H1 (cell line): Measurements from ENCODE around the gene OR10C1. TPM values are rescaled to one million over a fixed set of nuclear protein-coding genes. Genes with fewer than 3 reads are reported as not detected.

Source experiments
- CTCF ChIA-PET: fragments of 300-600 bp; sonication (Branson Sonifier 250); formaldehyde crosslinking; loops from one replicate; lab custom pipeline; 2021; ENCODE audit not compliant: partially characterized antibody; lab: Charles Lee
- POLR2A ChIA-PET: fragments of 300-600 bp; sonication (Branson Sonifier 250); formaldehyde crosslinking; loops from one replicate; lab custom pipeline; 2021; ENCODE audit warnings: inconsistent platforms; ENCODE audit not compliant: partially characterized antibody; lab: Charles Lee
- DNase-seq, 2 experiments: peaks; one replicate each; pipeline versions ENCODE4 v3.0.0 to v3.0.0-alpha.2; 2010 to 2022; ENCODE audit warnings: low spot score in 2 of 2, low read depth in 1 of 2, mixed read lengths in 1 of 2
- FAIRE-seq: peaks from 2 replicates; lab custom pipeline; 2011; peaks lifted over from hg19 to GRCh38; lab: Jason Lieb, UNC
- H2AFZ ChIP-seq: 2 replicates; pipeline ENCODE4 v1.8.1; 2012; ENCODE audit warnings: low read length, inconsistent platforms
- H2AK5ac ChIP-seq: 2 replicates; pipeline ENCODE4 v1.6.1; 2013; ENCODE audit warnings: low read depth, low read length
- H2BK120ac ChIP-seq: replicated peaks from 2 replicates; pipeline ENCODE3; 2013; ENCODE audit warnings: low read depth, low read length, inconsistent platforms
- H2BK12ac ChIP-seq: 2 replicates; pipeline ENCODE4 v1.6.1; 2013; ENCODE audit warnings: low read depth, low read length
- H2BK15ac ChIP-seq: 2 replicates; pipeline ENCODE4 v1.6.1; 2013; ENCODE audit warnings: low read length
- H2BK20ac ChIP-seq: 2 replicates; pipeline ENCODE4 v1.6.1; 2013; ENCODE audit warnings: low read length
- H2BK5ac ChIP-seq: 2 replicates; pipeline ENCODE4 v1.6.1; 2013; ENCODE audit warnings: low read depth, low read length
- H3K14ac ChIP-seq: 2 replicates; pipeline ENCODE4 v1.6.1; 2013; ENCODE audit warnings: inconsistent platforms; ENCODE audit not compliant: insufficient read length
- H3K18ac ChIP-seq: 2 replicates; pipeline ENCODE4 v1.6.1; 2013; ENCODE audit warnings: low read length; ENCODE audit errors: extremely low read depth
- H3K23ac ChIP-seq: 2 replicates; pipeline ENCODE4 v1.6.1; 2013; ENCODE audit warnings: inconsistent platforms; ENCODE audit not compliant: insufficient read length
- H3K23me2 ChIP-seq: 2 replicates; pipeline ENCODE4 v1.6.1; 2013; ENCODE audit warnings: low read depth, low read length
- H3K27ac ChIP-seq: 2 replicates; pipeline ENCODE4 v1.6.1; 2011; ENCODE audit warnings: low read depth, low read length, inconsistent platforms
- H3K27me3 ChIP-seq, 4 experiments: replicated peaks in 1 of 4; 1 replicate in 1 of 4; 2 replicates in 3 of 4; pipeline versions ENCODE4 v1.6.1 to v1.8.1; 2011 to 2013; ENCODE audit warnings: low read length in 3 of 4, mild to moderate bottlenecking in 3 of 4, inconsistent platforms in 2 of 4, mixed read lengths in 2 of 4, moderate library complexity in 1 of 4; ENCODE audit not compliant: control insufficient read depth in 3 of 4, insufficient read depth in 3 of 4; ENCODE audit errors: extremely low read depth in 1 of 4
- H3K36me3 ChIP-seq, 4 experiments: 2 replicates each; pipeline versions ENCODE4 v1.6.1 to v1.8.1; 2011 to 2013; ENCODE audit warnings: mild to moderate bottlenecking in 4 of 4, low read length in 3 of 4, moderate library complexity in 2 of 4, control low read depth in 1 of 4, inconsistent platforms in 1 of 4; ENCODE audit not compliant: insufficient read depth in 4 of 4, control insufficient read depth in 2 of 4
- H3K4ac ChIP-seq: replicated peaks from 2 replicates; pipeline ENCODE3; 2013; ENCODE audit warnings: low read length, low read depth, mixed read lengths, inconsistent platforms; ENCODE audit not compliant: insufficient read length
- H3K4me1 ChIP-seq, 4 experiments: replicated peaks in 1 of 4; 1 replicate in 1 of 4; 2 replicates in 3 of 4; pipeline versions ENCODE4 v1.6.1 to v1.8.1; 2011 to 2013; ENCODE audit warnings: low read length in 3 of 4, inconsistent platforms in 2 of 4, mixed read lengths in 1 of 4; ENCODE audit not compliant: insufficient read depth in 4 of 4, control insufficient read depth in 3 of 4
- H3K4me2 ChIP-seq, 2 experiments: 2 replicates each; pipeline versions ENCODE4 v1.6.1 to v1.8.1; 2011 to 2013; ENCODE audit warnings: low read depth in 2 of 2, low read length in 2 of 2, control low read depth in 1 of 2, inconsistent platforms in 1 of 2, mild to moderate bottlenecking in 1 of 2; ENCODE audit not compliant: insufficient read depth in 1 of 2
- H3K4me3 ChIP-seq, 4 experiments: fragments of 200-600, 300-600 bp in 1 of 4; sonication (generic), shearing (Covaris generic), sonication (Bioruptor Twin) in 1 of 4; 2 replicates each; pipeline versions ENCODE4 v1.5.1 to v1.8.1; 2011 to 2016; ENCODE audit warnings: low read length in 4 of 4, low read depth in 3 of 4, control low read depth in 2 of 4, inconsistent platforms in 2 of 4, mild to moderate bottlenecking in 2 of 4, mixed read lengths in 1 of 4, moderate library complexity in 1 of 4; ENCODE audit not compliant: insufficient read depth in 2 of 4; ENCODE audit errors: extremely low read depth in 1 of 4
- H3K56ac ChIP-seq: replicated peaks from 2 replicates; pipeline ENCODE3; 2013; ENCODE audit warnings: low read depth, mild to moderate bottlenecking, mixed read lengths, low read length, inconsistent platforms; ENCODE audit not compliant: insufficient read length
- H3K79me1 ChIP-seq: 2 replicates; pipeline ENCODE4 v1.6.1; 2013; ENCODE audit warnings: low read depth, low read length, control low read depth
- H3K79me2 ChIP-seq, 2 experiments: 2 replicates each; pipeline versions ENCODE4 v1.6.1 to v1.8.1; 2012 to 2013; ENCODE audit warnings: low read length in 2 of 2, mild to moderate bottlenecking in 2 of 2, inconsistent platforms in 1 of 2; ENCODE audit not compliant: insufficient read depth in 2 of 2, control insufficient read depth in 1 of 2
- H3K9ac ChIP-seq, 4 experiments: replicated peaks in 1 of 4; 1 replicate in 1 of 4; 2 replicates in 3 of 4; pipeline versions ENCODE4 v1.6.1 to v1.8.1; 2011 to 2013; ENCODE audit warnings: low read depth in 3 of 4, low read length in 3 of 4, control low read depth in 2 of 4, mild to moderate bottlenecking in 2 of 4, moderate library complexity in 2 of 4, inconsistent platforms in 1 of 4; ENCODE audit errors: extremely low read depth in 1 of 4
- H3K9me3 ChIP-seq, 2 experiments: 2 replicates each; pipeline versions ENCODE4 v1.6.1 to v1.8.1; 2012 to 2013; ENCODE audit warnings: mild to moderate bottlenecking in 2 of 2, moderate library complexity in 2 of 2, control low read depth in 1 of 2, inconsistent platforms in 1 of 2, low read depth in 1 of 2, low read length in 1 of 2, mixed read lengths in 1 of 2; ENCODE audit not compliant: insufficient read depth in 2 of 2
- H4K20me1 ChIP-seq, 2 experiments: replicated peaks in 1 of 2; 2 replicates each; pipeline versions ENCODE3 to v1.8.1; 2011 to 2013; ENCODE audit warnings: inconsistent platforms in 2 of 2, low read length in 2 of 2, mild to moderate bottlenecking in 1 of 2; ENCODE audit not compliant: insufficient read depth in 2 of 2, control insufficient read depth in 1 of 2
- H4K5ac ChIP-seq: 2 replicates; pipeline ENCODE4 v1.6.1; 2013; ENCODE audit warnings: low read length, low read depth, mixed read lengths, inconsistent platforms; ENCODE audit not compliant: insufficient read length
- H4K8ac ChIP-seq: 2 replicates; pipeline ENCODE4 v1.8.0; 2013; ENCODE audit warnings: mild to moderate bottlenecking, moderate library complexity, low read length, inconsistent platforms; ENCODE audit not compliant: insufficient read depth; ENCODE audit errors: extremely low read depth
- H4K91ac ChIP-seq: replicated peaks from 2 replicates; pipeline ENCODE3; 2013; ENCODE audit warnings: low read length, mixed read lengths, inconsistent platforms; ENCODE audit not compliant: insufficient read length
- SIX5 ChIP-seq: IDR thresholded peaks from 2 replicates; pipeline ENCODE4 v1.6.1; 2011; ENCODE audit warnings: mild to moderate bottlenecking, low read depth, low read length
- ZNF274 ChIP-seq: IDR thresholded peaks from 2 replicates; pipeline ENCODE4 v1.7.0; 2012; ENCODE audit warnings: low read length, borderline replicate concordance; ENCODE audit errors: extremely low read depth
- WGBS, 2 experiments: shearing (Covaris generic) in 1 of 2; methylation state at CpG; one replicate each; pipeline versions ENCODE4 v1.1.6 to v1.1.7; 2013 to 2015; ENCODE audit warnings: low lambda C conversion rate in 2 of 2, mixed read lengths in 2 of 2, inconsistent platforms in 1 of 2, low coverage in 1 of 2, missing lambda C conversion rate in 1 of 2; ENCODE audit not compliant: insufficient replicate concordance in 2 of 2, insufficient coverage in 1 of 2, insufficient read length in 1 of 2; ENCODE audit errors: extremely low coverage in 1 of 2, missing lambda C conversion rate in 1 of 2; 5-methylcytosine and 5-hydroxymethylcytosine counted together
- polyA plus RNA-seq, 7 experiments: library from polyadenylated mRNA; depleted of rRNA in 3 of 7; stranded (reverse) in 5 of 7; unstranded in 2 of 7; fragments of >200 nt in 5 of 7; fragments of 200-250 nt in 2 of 7; gene quantifications; 1 replicate in 5 of 7; 2 replicates in 1 of 7; 4 replicates in 1 of 7; pipeline versions ENCODE4 v1.2.1 to v1.2.3, GENCODE V29; 2011 to 2013; ENCODE audit warnings: missing spikeins in 2 of 7, mixed read lengths in 2 of 7
- total RNA-seq: library from RNA; stranded (reverse); fragmentation: NEBNext Ultra II Directional; extraction: Animal tissue kit (Norgen Biotek cat#: 25700); gene quantifications from 2 replicates; pipeline ENCODE4 v1.2.1, GENCODE V29; 2021

OR10C1 gene
- total and polyA plus RNA-seq, 2 of the 8 experiments (the other 6 are each of a cell fraction or from before 2014, with no cell fraction given), result not detected

DNA sequence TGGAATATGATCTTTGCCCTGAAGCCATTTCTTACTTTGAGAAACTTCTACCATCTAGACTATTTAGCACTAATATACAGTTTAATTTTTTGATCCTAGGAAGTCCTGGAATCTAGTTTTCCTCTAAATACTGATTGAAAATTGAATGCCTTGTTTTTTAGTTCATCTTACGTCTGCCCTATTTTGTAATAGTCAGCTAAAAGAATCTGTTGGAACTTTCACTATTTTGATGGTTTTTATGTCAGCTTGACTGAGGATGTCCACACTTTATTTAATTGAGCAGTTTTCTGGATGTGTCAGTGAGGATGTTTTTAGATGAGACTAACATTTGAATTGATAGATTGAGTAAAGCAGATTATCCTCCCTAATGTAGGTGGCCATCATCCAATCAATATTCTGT, 35.3 kb upstream of the OR10C1 start:
- Histone ChIP-seq H3K4me1 (no peaks in the 10 kb centered on the region), H3K23me2 (no peaks in the 10 kb centered on the region), H3K14ac (no peak overlapping the region), H3K23ac (no peak overlapping the region), H3K79me2 (no peaks in the 10 kb centered on the region), H3K27me3 (peaks cover 0 to 1% (median 0%) of the 10 kb centered on the region in 4 experiments; a peak in 1 of 7 replicates), H3K9me3 (no peaks in the 10 kb centered on the region), H4K91ac (no peak overlapping the region), H3K27ac (no peak overlapping the region), H3K79me1 (no peaks in the 10 kb centered on the region), H2AFZ (no peak overlapping the region), H3K9ac (no peak overlapping the region), H2BK5ac (no peak overlapping the region), H4K8ac (no peak overlapping the region), H2BK12ac (no peak overlapping the region), H4K5ac (no peak overlapping the region), H2AK5ac (no peak overlapping the region), H2BK15ac (no peak overlapping the region), H3K4me2 (no peak overlapping the region), H4K20me1 (no peaks in the 10 kb centered on the region), H3K18ac (no peak overlapping the region), H2BK120ac (no peak overlapping the region), H2BK20ac (no peak overlapping the region), H3K4ac (no peak overlapping the region), H3K4me3 (no peak overlapping the region), H3K56ac (no peak overlapping the region), H3K36me3 (no peaks in the 10 kb centered on the region)
- 48% methylated on average over 1 of the region's 1 CpG; no CpG with 5 or more reads in 1 of the 2 experiments for WGBS, 2 experiments
- no peak for TF ChIP-seq SIX5
- TF ChIP-seq ZNF274, result no peak
- CTCF ChIA-PET, result no interaction called here
- DNase-seq, result no peak
- POLR2A ChIA-PET, result no interaction called here
- no peak for FAIRE-seq
